Lower lobe of right lung (tissue), 2 donors: ENCODE results near the gene MYOZ2. TPM values are rescaled to one million over a fixed set of nuclear protein-coding genes. Genes with fewer than 3 reads are reported as not detected.
"Not testable (repeated sequence)": the region's sequence is repeated elsewhere in the genome, so short reads cannot be mapped to it uniquely, and the experiment has no call there.

ENCODE experiments used
- ATAC-seq, 2 donors: fragments of 200-7000 bp; cut with Tn5 transposase; one replicate each; pipeline ENCODE4 v1.9.1; 2020 to 2022; ENCODE audit warnings: mild to moderate bottlenecking in 2 of 2, moderate library complexity in 2 of 2
- DNase-seq: peaks from one replicate; pipeline ENCODE4 v3.0.0-alpha.2; 2020
- H3K27ac ChIP-seq: fragments of 200-600 bp; one replicate; pipeline ENCODE4 v1.8.0; 2022
- H3K27me3 ChIP-seq: fragments of 200-600 bp; one replicate; pipeline ENCODE4 v1.8.0; 2022; ENCODE audit warnings: low read depth
- H3K36me3 ChIP-seq: fragments of 200-600 bp; one replicate; pipeline ENCODE4 v1.8.0; 2022; ENCODE audit warnings: mild to moderate bottlenecking
- H3K4me1 ChIP-seq: fragments of 200-600 bp; one replicate; pipeline ENCODE4 v1.8.0; 2022
- H3K4me3 ChIP-seq: fragments of 200-600 bp; one replicate; pipeline ENCODE4 v1.8.0; 2022; ENCODE audit warnings: mild to moderate bottlenecking
- H3K9me3 ChIP-seq: fragments of 200-600 bp; one replicate; pipeline ENCODE4 v1.8.0; 2022
- CTCF ChIP-seq: fragments of 200-600 bp; IDR thresholded peaks from one replicate; pipeline ENCODE4 v1.8.0; 2022; ENCODE audit warnings: antibody characterized with exemption, mild to moderate bottlenecking
- intact Hi-C: fragments of 100-400 bp; cut with DNase I; formaldehyde crosslinking; loops from one replicate; pipeline ENCODE4 v1.11.0; 2022
- total RNA-seq: library from RNA; stranded (reverse); fragmentation: NEBNext Ultra II Directional; extraction: Animal tissue kit (Norgen Biotek cat#: 25700); gene quantifications from one replicate; pipeline ENCODE4 v1.2.1, GENCODE V29; 2021
- donor health status: DM: no; HTN: yes; CAD: no; lungs with severe emphysema.

Gene MYOZ2
- total RNA-seq, 1 donor from 2014 or later, result not detected

DNA sequence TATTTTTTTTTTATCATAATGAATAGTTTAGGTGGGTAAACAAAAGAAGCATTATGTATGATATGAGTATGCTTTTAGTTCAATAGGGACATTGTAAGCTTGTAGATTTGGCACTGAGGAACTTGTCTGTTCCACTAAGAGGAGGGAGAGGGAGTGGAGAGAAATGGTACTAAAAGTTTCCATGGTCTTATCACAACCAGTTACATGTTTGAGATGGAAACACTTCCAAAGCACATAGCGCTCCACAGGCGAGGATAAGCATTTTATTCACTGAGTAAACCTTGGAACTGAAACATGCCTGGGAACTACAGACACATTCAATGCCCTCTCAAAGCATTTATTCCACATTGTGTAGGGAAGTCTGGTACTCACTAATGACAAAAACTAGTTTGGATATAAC lies 15.5 kb downstream of the MYOZ2 start:
- H3K27ac ChIP-seq, result no peak overlapping the region

GRCh38 chr4:119152741-119153140 lies 17.1 kb downstream of the MYOZ2 start:
- Histone ChIP-seq H3K27ac (no peak overlapping the region), H3K9me3 (no peaks in the 10 kb centered on the region), H3K36me3 (no peaks in the 10 kb centered on the region), H3K4me3 (no peak overlapping the region), H3K27me3 (no peaks in the 10 kb centered on the region), H3K4me1 (no peaks in the 10 kb centered on the region)
- ATAC-seq, result no peak
- TF ChIP-seq CTCF, result no peak
- intact Hi-C loops, result no loop called here
- no peak for DNase-seq

More for the DNA sequence above, 15.5 kb downstream of the MYOZ2 start:
- Histone ChIP-seq H3K4me3 (no peak overlapping the region), H3K4me1 (no peaks in the 10 kb centered on the region), H3K36me3 (no peaks in the 10 kb centered on the region), H3K27me3 (no peaks in the 10 kb centered on the region), H3K9me3 (no peaks in the 10 kb centered on the region)
- DNase-seq (no peak), ATAC-seq (no peak)
- intact Hi-C loops, result no loop called here
- no peak for TF ChIP-seq CTCF

- no peaks in the 10 kb centered on the region for H3K9me3 ChIP-seq
- ATAC-seq, result no peak
- intact Hi-C loops, result no loop called here
Observed at GRCh38 chr4:119162174-119162573, 26.5 kb downstream of the MYOZ2 start.

DNA sequence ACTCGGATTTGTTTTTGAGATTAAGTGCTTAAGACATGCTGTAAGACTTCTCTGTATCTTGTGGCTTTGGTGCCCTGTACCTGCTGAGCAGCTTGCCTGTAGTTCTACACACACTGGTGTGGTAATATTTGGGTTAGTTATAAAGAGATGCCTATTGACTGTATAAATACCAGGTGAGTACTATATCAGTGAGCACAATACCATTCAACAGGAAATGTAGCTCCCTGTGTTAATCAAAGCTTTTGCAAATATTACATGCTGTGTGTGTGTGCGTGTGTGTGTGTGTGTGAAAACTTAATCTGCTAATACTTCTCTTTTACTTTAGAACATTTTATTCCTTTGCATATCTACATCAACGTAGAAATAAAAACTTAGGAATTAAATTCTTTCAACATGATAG lies 30.1 kb downstream of the MYOZ2 start:
- intact Hi-C loops, result no loop called here
- Histone ChIP-seq H3K27ac (no peak overlapping the region), H3K9me3 (no peaks in the 10 kb centered on the region), H3K4me3 (no peak overlapping the region), H3K4me1 (no peaks in the 10 kb centered on the region), H3K36me3 (no peaks in the 10 kb centered on the region), H3K27me3 (no peaks in the 10 kb centered on the region)
- ATAC-seq (no peak), DNase-seq (no peak)
- TF ChIP-seq CTCF, result no peak

More at GRCh38 chr4:119162174-119162573, 26.5 kb downstream of the MYOZ2 start:
- Histone ChIP-seq H3K4me1 (no peaks in the 10 kb centered on the region), H3K36me3 (no peaks in the 10 kb centered on the region), H3K4me3 (no peak overlapping the region), H3K27me3 (no peaks in the 10 kb centered on the region), H3K27ac (no peak overlapping the region)
- TF ChIP-seq CTCF, result no peak
- no peak for DNase-seq

GRCh38 chr4:119170195-119170594 lies 34.6 kb downstream of the MYOZ2 start:
- H3K9me3 ChIP-seq, result no peaks in the 10 kb centered on the region
- ATAC-seq, result no peak
- no peaks in the 10 kb centered on the region for H3K27me3 ChIP-seq
- no peak for DNase-seq
- H3K27ac ChIP-seq, result no peak overlapping the region
- H3K36me3 ChIP-seq, result no peaks in the 10 kb centered on the region
- no peaks in the 10 kb centered on the region for H3K4me1 ChIP-seq
- intact Hi-C loops, result no loop called here
- H3K4me3 ChIP-seq, result no peak overlapping the region
- no peak for TF ChIP-seq CTCF

- Histone ChIP-seq H3K4me1 (no peaks in the 10 kb centered on the region), H3K27ac (no peak overlapping the region), H3K4me3 (no peak overlapping the region), H3K27me3 (no peaks in the 10 kb centered on the region), H3K36me3 (no peaks in the 10 kb centered on the region), H3K9me3 (no peaks in the 10 kb centered on the region)
- intact Hi-C loops, result no loop called here
- no peak for TF ChIP-seq CTCF
- ATAC-seq (no peak), DNase-seq (no peak)
Observed at GRCh38 chr4:119172223-119172622, 36.6 kb downstream of the MYOZ2 start.

DNA sequence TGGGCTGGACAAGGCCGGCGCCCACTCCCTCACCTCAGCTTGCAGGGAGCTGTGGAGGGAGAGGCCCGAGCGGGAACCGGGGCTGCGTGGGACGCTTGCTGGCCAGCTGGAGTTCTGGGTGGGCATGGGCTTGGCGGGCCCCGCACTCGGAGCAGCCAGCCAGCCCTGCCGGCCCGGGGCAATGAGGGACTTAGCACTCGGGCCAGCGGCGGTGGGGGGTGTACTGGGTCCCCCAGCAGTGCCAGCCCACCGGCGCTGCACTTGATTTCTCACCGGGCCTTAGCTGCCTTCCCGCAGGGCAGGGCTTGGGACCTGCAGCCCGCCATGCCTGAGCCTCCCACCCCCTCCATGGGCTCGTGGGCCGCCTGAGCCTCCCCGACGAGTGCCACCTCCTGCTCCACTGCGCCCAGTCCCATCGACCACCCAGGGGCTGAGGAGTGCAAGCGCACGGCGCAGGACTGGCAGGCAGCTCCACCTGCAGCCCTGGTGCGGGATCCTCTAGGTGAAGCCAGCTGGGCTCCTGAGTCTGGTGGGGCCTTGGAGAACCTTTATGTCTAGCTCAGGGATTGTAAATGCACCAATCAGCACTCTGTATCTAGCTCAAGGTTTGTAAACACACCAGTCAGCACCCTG lies 38.2 kb downstream of the MYOZ2 start:
- H3K9me3 ChIP-seq, H3K27me3 ChIP-seq, H3K4me3 ChIP-seq, ATAC-seq, DNase-seq, intact Hi-C loops, H3K4me1 ChIP-seq, H3K27ac ChIP-seq, H3K36me3 ChIP-seq: not testable (repeated sequence)
